Common myeloid progenitor, CD34-positive (primary cell): ENCODE measurements around the gene ADAM15.

Experiments
- CTCF ChIA-PET: fragments of 350-600 bp; sonication (Branson Sonifier 250); formaldehyde crosslinking; loops from one replicate; lab custom pipeline; 2021; ENCODE audit warnings: antibody characterized with exemption; lab: Charles Lee
- POLR2A ChIA-PET: fragments of 350-600 bp; sonication (Branson Sonifier 250); formaldehyde crosslinking; loops from one replicate; lab custom pipeline; 2021; ENCODE audit warnings: antibody characterized with exemption; lab: Charles Lee
- DNase-seq, 3 donors: peaks; one replicate each; pipeline versions ENCODE4 v3.0.0 to v3.0.0-alpha.2; 2013
- H3K27ac ChIP-seq, 2 experiments: 1 replicate in 1 of 2; 2 replicates in 1 of 2; pipeline ENCODE4 v1.7.0; 2013; ENCODE audit warnings: inconsistent platforms in 2 of 2, low read length in 2 of 2, mild to moderate bottlenecking in 2 of 2, low read depth in 1 of 2, moderate library complexity in 1 of 2; ENCODE audit not compliant: severe bottlenecking in 2 of 2, insufficient read depth in 1 of 2, poor library complexity in 1 of 2
- H3K27me3 ChIP-seq, 5 experiments: replicated peaks in 2 of 5; 1 replicate in 3 of 5; 2 replicates in 2 of 5; pipeline versions ENCODE4 v1.6.1 to v1.7.0; 2013; ENCODE audit warnings: low read length in 4 of 5, mild to moderate bottlenecking in 2 of 5, moderate library complexity in 2 of 5, inconsistent platforms in 1 of 5; ENCODE audit not compliant: insufficient read depth in 5 of 5, control insufficient read depth in 4 of 5
- H3K36me3 ChIP-seq, 4 experiments: 1 replicate in 2 of 4; 2 replicates in 2 of 4; pipeline versions ENCODE4 v1.6.1 to v1.7.0; 2013; ENCODE audit warnings: low read length in 3 of 4, control low read depth in 1 of 4, mild to moderate bottlenecking in 1 of 4; ENCODE audit not compliant: control insufficient read depth in 4 of 4, insufficient read depth in 4 of 4
- H3K4me1 ChIP-seq, 4 experiments: 1 replicate in 3 of 4; 2 replicates in 1 of 4; pipeline versions ENCODE4 v1.6.1 to v1.7.1; 2013; ENCODE audit warnings: low read length in 3 of 4, mild to moderate bottlenecking in 3 of 4, control low read depth in 1 of 4, inconsistent platforms in 1 of 4, moderate library complexity in 1 of 4; ENCODE audit not compliant: control insufficient read depth in 4 of 4, insufficient read depth in 4 of 4; ENCODE audit errors: control extremely low read depth in 1 of 4
- H3K4me3 ChIP-seq, 7 experiments: 1 replicate in 4 of 7; 2 replicates in 3 of 7; pipeline versions ENCODE4 v1.5.1 to v1.7.0; 2013; ENCODE audit warnings: mild to moderate bottlenecking in 7 of 7, low read length in 6 of 7, moderate library complexity in 6 of 7, inconsistent platforms in 2 of 7, low read depth in 2 of 7, control low read depth in 1 of 7; ENCODE audit not compliant: insufficient read depth in 4 of 7, control insufficient read depth in 1 of 7; ENCODE audit errors: extremely low read depth in 1 of 7
- H3K9me3 ChIP-seq, 5 experiments: 1 replicate in 4 of 5; 2 replicates in 1 of 5; pipeline versions ENCODE4 v1.6.1 to v1.7.1; 2013; ENCODE audit warnings: low read length in 4 of 5, mild to moderate bottlenecking in 2 of 5, inconsistent platforms in 1 of 5, low read depth in 1 of 5, moderate library complexity in 1 of 5; ENCODE audit not compliant: control insufficient read depth in 4 of 5, insufficient read depth in 2 of 5; ENCODE audit errors: control extremely low read depth in 1 of 5
- WGBS: methylation state at CpG from one replicate; pipeline ENCODE4 v1.1.5; 2013; ENCODE audit not compliant: insufficient coverage; 5-methylcytosine and 5-hydroxymethylcytosine counted together

The ADAM15 gene

DNA sequence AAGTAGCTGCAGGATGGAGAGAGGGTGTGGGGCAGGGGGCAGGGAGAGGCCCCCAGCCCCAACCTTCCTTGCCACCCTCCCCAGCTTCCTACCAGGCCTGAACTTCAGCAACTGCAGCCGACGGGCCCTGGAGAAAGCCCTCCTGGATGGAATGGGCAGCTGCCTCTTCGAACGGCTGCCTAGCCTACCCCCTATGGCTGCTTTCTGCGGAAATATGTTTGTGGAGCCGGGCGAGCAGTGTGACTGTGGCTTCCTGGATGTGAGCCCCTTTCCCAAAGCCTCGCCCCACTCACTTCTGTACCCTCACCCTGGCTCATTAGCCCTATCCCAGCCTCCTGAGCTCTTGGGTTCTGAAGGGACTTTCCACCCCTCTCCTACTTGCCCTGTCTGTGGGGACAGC is 6.0 kb downstream of the ADAM15 start:
- ChIA-PET POLR2A (no interaction called here), CTCF (interaction anchor here (0.8 to 22.6 kb wide), 14 partner anchors 9 to 498 kb away, joined by 3 to 368 read pairs (median 3); partner anchors contain the start of genes ADAM15 and LENEP)
- Histone ChIP-seq H3K36me3 (peaks cover 0 to 53% (median 29%) of the 10 kb centered on the region in 4 experiments), H3K4me3 (no peak overlapping the region), H3K27ac (no peak overlapping the region), H3K4me1 (peaks cover 2 to 30% (median 27%) of the 10 kb centered on the region in 4 experiments), H3K27me3 (no peaks in the 10 kb centered on the region), H3K9me3 (no peaks in the 10 kb centered on the region)
- no peak for DNase-seq
- WGBS, result 98% methylated on average over 8 of the region's 8 CpGs

DNA sequence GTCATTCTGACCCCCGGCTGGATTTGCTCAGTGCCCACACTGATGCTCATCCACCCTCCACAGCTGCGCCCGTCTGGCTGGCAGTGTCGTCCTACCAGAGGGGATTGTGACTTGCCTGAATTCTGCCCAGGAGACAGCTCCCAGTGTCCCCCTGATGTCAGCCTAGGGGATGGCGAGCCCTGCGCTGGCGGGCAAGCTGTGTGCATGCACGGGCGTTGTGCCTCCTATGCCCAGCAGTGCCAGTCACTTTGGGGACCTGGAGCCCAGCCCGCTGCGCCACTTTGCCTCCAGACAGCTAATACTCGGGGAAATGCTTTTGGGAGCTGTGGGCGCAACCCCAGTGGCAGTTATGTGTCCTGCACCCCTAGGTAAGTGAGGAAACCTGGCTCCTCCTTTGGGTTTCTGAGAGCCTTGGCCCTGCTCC is 6.7 kb downstream of the ADAM15 start:
- H3K36me3 ChIP-seq, result peaks cover 0 to 53% (median 29%) of the 10 kb centered on the region in 4 experiments
- no peak overlapping the region for H3K4me3 ChIP-seq
- no peaks in the 10 kb centered on the region for H3K27me3 ChIP-seq
- H3K9me3 ChIP-seq, result no peaks in the 10 kb centered on the region
- WGBS, result 97% methylated on average over 13 of the region's 13 CpGs
- peaks cover 2 to 30% (median 26%) of the 10 kb centered on the region in 4 experiments for H3K4me1 ChIP-seq
- CTCF ChIA-PET, result interaction anchor here (0.8 to 22.6 kb wide), 10 partner anchors 9 to 75 kb away, joined by 3 to 368 read pairs (median 3); partner anchors contain the start of genes ADAM15, FLAD1 and LENEP
- POLR2A ChIA-PET, result no interaction called here
- no peak overlapping the region for H3K27ac ChIP-seq
- DNase-seq, result no peak

DNA sequence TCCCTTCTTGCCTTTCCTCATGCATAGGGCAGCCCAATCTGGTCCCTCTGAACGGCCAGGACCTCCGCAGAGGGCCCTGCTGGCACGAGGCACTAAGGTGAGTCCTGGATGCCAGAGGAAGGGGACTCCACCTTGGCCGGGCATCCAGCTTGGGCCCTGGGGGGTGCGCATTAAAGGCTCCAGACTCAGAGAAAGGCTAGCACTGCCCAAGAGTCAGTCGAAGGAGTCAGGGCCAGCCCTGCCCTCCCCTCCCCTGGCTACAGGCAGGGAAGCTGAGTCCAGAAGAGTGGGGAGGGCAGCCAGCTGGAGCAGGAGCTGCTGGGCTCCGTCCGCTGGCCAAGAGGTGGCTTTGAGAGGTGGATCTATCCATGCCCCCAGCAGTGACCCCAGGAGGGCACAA is 9.6 kb downstream of the ADAM15 start:
- Histone ChIP-seq H3K4me1 (peaks cover 0 to 29% (median 27%) of the 10 kb centered on the region in 4 experiments), H3K36me3 (peaks cover 0 to 40% (median 24%) of the 10 kb centered on the region in 4 experiments), H3K27ac (no peak overlapping the region), H3K9me3 (no peaks in the 10 kb centered on the region), H3K4me3 (no peak overlapping the region), H3K27me3 (no peaks in the 10 kb centered on the region)
- 97% methylated on average over 6 of the region's 8 CpGs for WGBS
- DNase-seq, result no peak
- ChIA-PET POLR2A (interaction anchor here (1.4 kb wide), 1 partner anchor 9 kb away, joined by 3 read pairs; no protein-coding TSS in a partner anchor), CTCF (interaction anchor here (0.8 to 22.6 kb wide), 21 partner anchors 15 to 500 kb away, joined by 3 to 368 read pairs (median 4); partner anchors contain the start of genes ADAM15, DCST1, DCST2 and EFNA3)

- POLR2A ChIA-PET, result interaction anchor here (1.4 kb wide), 1 partner anchor 9 kb away, joined by 3 read pairs; no protein-coding TSS in a partner anchor
- 40% methylated on average over 13 of the region's 21 CpGs for WGBS
- peak; percentile 88 to 93 (median 89) for DNase-seq
- CTCF ChIA-PET, result interaction anchor here (0.8 to 22.6 kb wide), 24 partner anchors 8 to 590 kb away, joined by 3 to 368 read pairs (median 4); partner anchors contain the start of genes ADAM15, DCST1, DCST2 and EFNA3
- Histone ChIP-seq H3K36me3 (peaks cover 0 to 31% (median 20%) of the 10 kb centered on the region in 4 experiments), H3K4me1 (peaks cover 0 to 29% (median 27%) of the 10 kb centered on the region in 4 experiments), H3K27ac (no peak overlapping the region), H3K9me3 (no peaks in the 10 kb centered on the region), H3K27me3 (no peaks in the 10 kb centered on the region), H3K4me3 (no peak overlapping the region)
Observed at GRCh38 chr1:155061381-155062150, 10.4 kb downstream of the ADAM15 start.

DNA sequence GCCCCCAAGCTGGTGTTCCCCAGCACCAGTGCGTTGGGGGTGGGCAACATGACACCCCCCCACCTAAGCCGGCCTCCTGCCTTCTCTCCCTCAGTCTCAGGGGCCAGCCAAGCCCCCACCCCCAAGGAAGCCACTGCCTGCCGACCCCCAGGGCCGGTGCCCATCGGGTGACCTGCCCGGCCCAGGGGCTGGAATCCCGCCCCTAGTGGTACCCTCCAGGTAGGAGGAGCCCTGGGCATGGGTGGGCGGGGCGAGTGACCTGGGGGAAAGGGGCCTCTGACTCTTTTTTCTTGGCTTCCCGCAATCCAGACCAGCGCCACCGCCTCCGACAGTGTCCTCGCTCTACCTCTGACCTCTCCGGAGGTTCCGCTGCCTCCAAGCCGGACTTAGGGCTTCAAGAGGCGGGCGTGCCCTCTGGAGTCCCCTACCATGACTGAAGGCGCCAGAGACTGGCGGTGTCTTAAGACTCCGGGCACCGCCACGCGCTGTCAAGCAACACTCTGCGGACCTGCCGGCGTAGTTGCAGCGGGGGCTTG is 11.1 kb downstream of the ADAM15 start:
- H3K9me3 ChIP-seq, result no peaks in the 10 kb centered on the region
- no peak for DNase-seq
- no peak overlapping the region for H3K27ac ChIP-seq
- POLR2A ChIA-PET, result interaction anchor here (1.4 to 1.9 kb wide), 2 partner anchors 10 to 22 kb away, joined by 3 to 10 read pairs; no protein-coding TSS in a partner anchor
- H3K27me3 ChIP-seq, result no peaks in the 10 kb centered on the region
- peaks cover 0 to 29% (median 27%) of the 10 kb centered on the region in 4 experiments for H3K4me1 ChIP-seq
- CTCF ChIA-PET, result interaction anchor here (0.8 to 22.6 kb wide), 18 partner anchors 7 to 591 kb away, joined by 3 to 368 read pairs (median 3); partner anchors contain the start of genes ADAM15, DCST1, DCST2 and EFNA3
- H3K4me3 ChIP-seq, result no peak overlapping the region
- WGBS, result 92% methylated on average over 22 of the region's 29 CpGs
- peaks cover 0 to 26% (median 17%) of the 10 kb centered on the region in 4 experiments for H3K36me3 ChIP-seq

DNA sequence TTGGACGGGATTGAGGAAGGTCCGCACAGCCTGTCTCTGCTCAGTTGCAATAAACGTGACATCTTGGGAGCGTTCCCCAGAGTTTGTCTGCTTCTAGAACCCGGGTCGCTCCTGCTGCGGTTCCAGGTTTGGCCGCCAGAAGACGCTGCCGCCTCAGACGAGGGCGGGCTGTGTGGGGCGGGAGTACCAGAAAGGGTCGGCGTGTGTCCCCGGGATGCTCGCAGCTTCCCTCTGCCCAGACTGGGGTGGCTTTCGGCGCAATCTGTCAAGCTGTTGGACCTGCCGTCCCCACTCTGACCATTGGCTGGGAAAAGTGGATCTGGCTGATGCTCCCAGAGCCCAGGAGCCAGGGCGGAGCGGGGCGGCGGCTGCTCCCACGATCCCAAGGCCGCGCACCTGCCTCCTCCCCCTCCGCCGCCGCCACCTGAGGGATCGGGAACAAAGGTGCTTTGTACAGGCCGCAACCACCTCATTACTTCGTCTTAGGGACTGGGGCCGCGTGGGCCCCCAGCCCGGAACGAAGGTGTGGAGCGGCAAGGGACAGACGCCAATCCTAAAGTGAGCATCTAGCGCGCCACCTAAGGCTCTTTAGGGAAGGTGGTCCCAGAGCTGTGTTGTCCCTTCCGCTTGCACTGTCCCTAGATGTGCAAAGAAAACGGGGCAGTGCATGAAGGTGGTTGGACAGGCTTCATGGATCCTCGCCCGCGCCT is 11.7 kb downstream of the ADAM15 start:
- H3K36me3 ChIP-seq, result peaks cover 0 to 20% (median 11%) of the 10 kb centered on the region in 4 experiments
- ChIA-PET CTCF (interaction anchor here (0.9 to 22.6 kb wide), 7 partner anchors 13 to 53 kb away, joined by 3 to 368 read pairs (median 5); partner anchors contain the start of genes ADAM15 and EFNA3), POLR2A (interaction anchor here (0.6 to 1.9 kb wide), 2 partner anchors 22 to 68 kb away, joined by 3 to 10 read pairs; no protein-coding TSS in a partner anchor)
- peaks cover 0 to 29% (median 27%) of the 10 kb centered on the region in 4 experiments for H3K4me1 ChIP-seq
- no peaks in the 10 kb centered on the region for H3K27me3 ChIP-seq
- DNase-seq, result peak; percentile 51 to 75 (median 71)
- no peaks in the 10 kb centered on the region for H3K9me3 ChIP-seq
- H3K27ac ChIP-seq, result no peak overlapping the region
- H3K4me3 ChIP-seq, result peak overlapping the region in 6 of 7 experiments; percentile 44 to 88 (median 76)
- WGBS, result 13% methylated on average over 35 of the region's 46 CpGs
